GM12872 (cell line): ENCODE results near the gene CPLX4.

Experiments used
- TF ChIP-seq, protein P1 (sequence below): IDR thresholded peaks from 3 replicates; pipeline ENCODE4 v1.5.1; 2011; ENCODE audit warnings: low read depth, mild to moderate bottlenecking, low read length, moderate library complexity; ENCODE audit not compliant: insufficient read depth

The CPLX4 gene, protein sequence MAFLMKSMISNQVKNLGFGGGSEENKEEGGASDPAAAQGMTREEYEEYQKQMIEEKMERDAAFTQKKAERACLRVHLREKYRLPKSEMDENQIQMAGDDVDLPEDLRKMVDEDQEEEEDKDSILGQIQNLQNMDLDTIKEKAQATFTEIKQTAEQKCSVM

DNA sequence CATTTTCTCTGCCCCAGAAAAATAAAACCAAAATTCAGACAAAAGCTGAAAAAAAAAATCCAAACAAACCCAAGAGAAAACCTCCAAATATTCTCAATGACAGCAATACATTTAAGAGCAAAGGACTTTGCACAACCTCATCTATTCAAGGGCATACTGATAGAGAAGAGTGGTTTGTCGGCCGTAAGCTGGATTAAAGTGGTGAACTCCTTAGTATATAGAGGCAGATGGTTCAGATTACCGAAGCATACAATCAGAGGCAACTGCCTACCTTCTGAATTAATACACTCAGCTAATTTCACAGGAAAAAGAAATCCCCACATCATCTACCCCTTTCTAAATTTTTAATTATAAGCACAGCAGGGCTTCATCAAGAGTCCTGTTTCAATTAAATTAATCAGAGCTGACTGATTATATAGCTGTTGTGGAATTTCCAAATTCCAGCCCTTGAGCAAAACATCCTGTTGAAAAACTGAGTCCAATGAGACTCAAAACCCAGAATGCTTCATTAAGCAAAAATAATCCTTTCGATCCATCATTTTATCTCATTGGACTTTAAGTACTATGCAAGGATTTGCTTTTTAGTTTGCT, at the start of gene CPLX4:
TSS of gene CPLX4 (minus strand) at position 190 of the 591 bp plus-strand sequence. CDS start at position 3, 187 bp downstream.
- TF ChIP-seq, protein P1, sequence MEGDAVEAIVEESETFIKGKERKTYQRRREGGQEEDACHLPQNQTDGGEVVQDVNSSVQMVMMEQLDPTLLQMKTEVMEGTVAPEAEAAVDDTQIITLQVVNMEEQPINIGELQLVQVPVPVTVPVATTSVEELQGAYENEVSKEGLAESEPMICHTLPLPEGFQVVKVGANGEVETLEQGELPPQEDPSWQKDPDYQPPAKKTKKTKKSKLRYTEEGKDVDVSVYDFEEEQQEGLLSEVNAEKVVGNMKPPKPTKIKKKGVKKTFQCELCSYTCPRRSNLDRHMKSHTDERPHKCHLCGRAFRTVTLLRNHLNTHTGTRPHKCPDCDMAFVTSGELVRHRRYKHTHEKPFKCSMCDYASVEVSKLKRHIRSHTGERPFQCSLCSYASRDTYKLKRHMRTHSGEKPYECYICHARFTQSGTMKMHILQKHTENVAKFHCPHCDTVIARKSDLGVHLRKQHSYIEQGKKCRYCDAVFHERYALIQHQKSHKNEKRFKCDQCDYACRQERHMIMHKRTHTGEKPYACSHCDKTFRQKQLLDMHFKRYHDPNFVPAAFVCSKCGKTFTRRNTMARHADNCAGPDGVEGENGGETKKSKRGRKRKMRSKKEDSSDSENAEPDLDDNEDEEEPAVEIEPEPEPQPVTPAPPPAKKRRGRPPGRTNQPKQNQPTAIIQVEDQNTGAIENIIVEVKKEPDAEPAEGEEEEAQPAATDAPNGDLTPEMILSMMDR: no peak

DNA sequence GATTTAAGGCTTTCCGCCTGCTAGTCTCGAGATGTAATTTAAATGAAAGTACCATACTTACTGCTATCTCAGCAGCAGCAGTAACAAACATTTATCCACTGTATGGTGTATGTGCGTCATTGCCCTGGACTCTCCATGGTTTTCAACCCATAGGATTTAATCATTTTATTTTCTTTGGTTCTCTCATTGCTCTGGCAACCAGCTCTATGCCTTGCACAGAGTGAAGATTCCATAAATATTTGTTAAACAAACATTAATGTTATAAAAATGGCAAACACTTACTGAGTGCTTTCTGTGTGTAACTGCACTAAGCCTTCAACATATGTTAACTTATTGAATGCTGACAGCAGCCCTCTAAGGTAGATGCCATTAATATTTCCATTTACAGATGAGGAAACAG, 41.9 kb upstream of the CPLX4 start:
- TF ChIP-seq, protein P1: no peak

DNA sequence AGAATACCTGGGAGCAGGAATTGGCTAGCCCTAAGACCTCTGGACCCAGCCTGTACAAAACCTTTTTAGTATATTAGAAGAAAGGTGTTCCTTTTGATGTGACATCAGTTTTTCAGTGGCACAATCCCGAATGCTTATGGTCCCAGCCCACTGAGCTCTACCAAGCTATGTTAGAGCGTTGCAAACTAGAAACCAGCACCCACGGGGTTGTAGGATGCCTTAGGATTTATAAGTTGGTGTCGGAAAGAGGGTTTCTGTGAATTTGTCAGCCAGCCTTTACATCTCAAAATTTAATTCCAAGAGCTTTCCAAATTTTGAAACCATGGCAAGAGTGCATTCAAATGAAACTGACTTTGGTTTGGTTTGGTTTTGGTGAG, 41.1 kb upstream of the CPLX4 start:
- TF ChIP-seq, protein P1: no peak

- TF ChIP-seq, protein P1: no peak
Observed at GRCh38 chr18:59358712-59359575, 40.5 kb upstream of the CPLX4 start, which contains the start of gene LMAN1. LMAN1 (minus strand) TSS chr18:59359265; CDS start chr18:59359244, 21 bp downstream.

DNA sequence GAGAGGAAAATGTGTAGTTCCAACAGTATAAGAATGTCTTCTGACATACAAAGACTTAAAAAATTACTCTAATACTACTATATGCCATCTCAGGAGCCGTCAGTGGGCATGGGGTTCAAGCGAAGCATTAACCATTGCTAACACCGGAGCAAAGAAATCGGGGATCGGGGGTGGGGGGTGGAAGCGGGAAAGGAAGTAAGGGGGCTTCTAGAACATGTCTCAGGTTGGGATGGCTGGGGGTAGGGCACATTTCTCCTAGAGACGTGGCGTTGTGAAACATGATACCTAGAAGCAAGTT, 39.9 kb upstream of the CPLX4 start:
- TF ChIP-seq, protein P1: no peak

DNA sequence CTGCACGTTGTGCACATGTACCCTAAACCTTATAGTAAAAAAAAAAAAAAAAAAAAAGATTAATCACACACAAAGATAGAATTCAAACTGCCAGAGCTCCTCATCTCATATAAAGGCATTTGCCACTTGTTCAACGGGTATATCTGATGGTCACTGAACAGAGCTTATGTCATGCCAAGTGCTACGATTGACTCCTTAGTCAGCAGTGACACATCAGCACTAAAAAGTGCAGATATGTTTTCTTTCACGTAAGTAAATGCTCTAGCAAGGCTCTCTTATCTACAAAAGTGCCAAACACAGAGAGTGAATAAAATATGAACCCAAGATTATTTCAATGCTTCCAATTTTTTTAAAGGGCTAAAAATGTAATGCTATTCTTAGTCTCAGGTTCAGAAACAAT, 39.5 kb upstream of the CPLX4 start:
- TF ChIP-seq, protein P1: no peak

DNA sequence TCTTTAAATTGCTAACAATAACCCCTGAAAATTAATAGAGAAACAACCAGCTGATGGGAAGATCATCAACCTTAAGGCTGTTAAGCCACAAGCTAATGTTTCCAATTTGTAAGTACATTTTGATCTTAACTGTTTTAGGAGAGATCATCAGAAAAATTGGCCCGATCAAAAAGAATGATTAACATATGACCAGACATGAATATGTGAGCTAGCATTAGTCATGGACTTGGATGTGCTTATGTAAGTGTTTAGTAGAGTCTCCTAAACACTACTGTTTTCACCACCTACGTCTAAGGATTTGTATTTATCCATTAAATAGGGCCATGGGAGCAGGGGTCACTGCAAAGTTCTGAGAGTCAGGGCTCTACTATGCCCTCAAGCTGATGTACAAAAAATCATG, 36.3 kb upstream of the CPLX4 start:
- TF ChIP-seq, protein P1: no peak
